ENCODE measurements around the gene CD3E. TPM values are rescaled to one million over a fixed set of nuclear protein-coding genes. Genes with fewer than 3 reads are reported as not detected.

Gene CD3E
- total and polyA plus RNA-seq, 9 of the 15 experiments (the other 6 are each of a cell fraction or from before 2014, with no cell fraction given), result 0.07 to 0.62 (median 0.19) TPM; not detected in 5

GRCh38 chr11:118342503-118343161 lies 38.1 kb downstream of the CD3E start, which contains the start of gene CD3D (continued):
- TF ChIP-seq SMARCE1 (IDR thresholded peaks at IDR 0.05), result peak; percentile 75; the same call in 1 of the 2 replicates
- no peak for TF ChIP-seq ELF1 (tag; IDR thresholded peaks at IDR 0.05)
- no peak for TF ChIP-seq SNIP1 (IDR thresholded peaks at IDR 0.05; ENCODE audit: low read depth)
- TF ChIP-seq RNF2 (IDR thresholded peaks at IDR 0.05), result peak; percentile 84; the same call in 1 of the 2 replicates
- no peak for TF ChIP-seq PTBP1 (IDR thresholded peaks at IDR 0.05; ENCODE audit: low read depth, low read length)
- peak; percentile 95 for TF ChIP-seq ETV1 (tag; conservative IDR thresholded peaks at IDR 0.05; ENCODE audit: low read depth)
- no peak for TF ChIP-seq FUS (optimal IDR thresholded peaks at IDR 0.05; ENCODE audit: low read depth, low read length)
- TF ChIP-seq SRSF9 (IDR thresholded peaks at IDR 0.05; ENCODE audit: borderline replicate concordance, low read depth, low read length), result no peak
- no peak for TF ChIP-seq PHF20 (IDR thresholded peaks at IDR 0.05; ENCODE audit: partially characterized antibody)
- peak; percentile 68; the same call in 1 of the 2 replicates for TF ChIP-seq ZNF592 (IDR thresholded peaks at IDR 0.05)
- no peak for TF ChIP-seq ZNF431 (CRISPR knock-in tag; IDR thresholded peaks at IDR 0.05)
- no peak for TF ChIP-seq CTCFL (IDR thresholded peaks at IDR 0.05; ENCODE audit: borderline replicate concordance, insufficient read depth, low read depth, low read length, poor library complexity, severe bottlenecking)
- no peak for TF ChIP-seq TAF15 (IDR thresholded peaks at IDR 0.05; ENCODE audit: low read depth, low read length)
- no peak for TF ChIP-seq ZFP30 (CRISPR knock-in tag; IDR thresholded peaks at IDR 0.05; ENCODE audit: borderline replicate concordance)
- no peak for TF ChIP-seq KDM2B (CRISPR knock-in tag; IDR thresholded peaks at IDR 0.05)
- no peak for TF ChIP-seq SMC3 (conservative IDR thresholded peaks at IDR 0.05; ENCODE audit: insufficient read depth, low read depth, low read length)
- no peak for TF ChIP-seq TCFL5 (CRISPR knock-in tag; conservative IDR thresholded peaks at IDR 0.05)
- TF ChIP-seq ZEB2 (IDR thresholded peaks at IDR 0.05), result peak; percentile 91
- peak; percentile 88 for TF ChIP-seq CTBP1 (IDR thresholded peaks at IDR 0.05; ENCODE audit: borderline replicate concordance)
- TF ChIP-seq EWSR1 (IDR thresholded peaks at IDR 0.05; ENCODE audit: borderline replicate concordance, low read depth, partially characterized antibody), result no peak
- no peak for TF ChIP-seq COPS2 (conservative IDR thresholded peaks at IDR 0.05)

Data from K562 (cell line).